SU-DHL-6 (cell line): ENCODE data around the gene CEBPG.

Source experiments
- CTCF ChIP-seq: fragments of 200-600 bp; sonication (generic); IDR thresholded peaks from one replicate; pipeline ENCODE4 v1.5.1; 2017; ENCODE audit warnings: antibody characterized with exemption, mild to moderate bottlenecking, low read length, moderate library complexity; ENCODE audit not compliant: insufficient read depth, poor library complexity, severe bottlenecking
- EZH2phosphoT487 ChIP-seq: fragments of 200-600 bp; sonication (generic), shearing (Covaris generic); conservative IDR thresholded peaks from 2 replicates; pipeline ENCODE4 v1.6.1; 2018; ENCODE audit warnings: mild to moderate bottlenecking, antibody characterized with exemption, low read length, moderate library complexity, mixed read lengths

- no peak for TF ChIP-seq CTCF
- TF ChIP-seq EZH2phosphoT487, result no peak
Observed at GRCh38 chr19:33386361-33386858, 12.9 kb downstream of the CEBPG start.
